ENCODE measurements around the gene IGBP1.

Gene IGBP1

GRCh38 chrX:70133303-70134115 is at the start of gene IGBP1:
Gene IGBP1, plus strand, starts transcription at chrX:70133447. Its CDS starts 501 bp downstream, at chrX:70133948.
- no peaks in the 10 kb centered on the region for H3K27me3 Mint-ChIP-seq (ENCODE audit: low read depth, poor library complexity)
- H3K9me3 Mint-ChIP-seq, result peaks cover 42% of the 10 kb centered on the region
- peaks cover 40% of the 10 kb centered on the region for H3K4me1 Mint-ChIP-seq
- H3K27ac Mint-ChIP-seq, result peak within 1 kb of the TSS; percentile 99
- H3K4me3 Mint-ChIP-seq, result peak within 1 kb of the TSS; percentile 99
- TF ChIP-seq, protein P1, sequence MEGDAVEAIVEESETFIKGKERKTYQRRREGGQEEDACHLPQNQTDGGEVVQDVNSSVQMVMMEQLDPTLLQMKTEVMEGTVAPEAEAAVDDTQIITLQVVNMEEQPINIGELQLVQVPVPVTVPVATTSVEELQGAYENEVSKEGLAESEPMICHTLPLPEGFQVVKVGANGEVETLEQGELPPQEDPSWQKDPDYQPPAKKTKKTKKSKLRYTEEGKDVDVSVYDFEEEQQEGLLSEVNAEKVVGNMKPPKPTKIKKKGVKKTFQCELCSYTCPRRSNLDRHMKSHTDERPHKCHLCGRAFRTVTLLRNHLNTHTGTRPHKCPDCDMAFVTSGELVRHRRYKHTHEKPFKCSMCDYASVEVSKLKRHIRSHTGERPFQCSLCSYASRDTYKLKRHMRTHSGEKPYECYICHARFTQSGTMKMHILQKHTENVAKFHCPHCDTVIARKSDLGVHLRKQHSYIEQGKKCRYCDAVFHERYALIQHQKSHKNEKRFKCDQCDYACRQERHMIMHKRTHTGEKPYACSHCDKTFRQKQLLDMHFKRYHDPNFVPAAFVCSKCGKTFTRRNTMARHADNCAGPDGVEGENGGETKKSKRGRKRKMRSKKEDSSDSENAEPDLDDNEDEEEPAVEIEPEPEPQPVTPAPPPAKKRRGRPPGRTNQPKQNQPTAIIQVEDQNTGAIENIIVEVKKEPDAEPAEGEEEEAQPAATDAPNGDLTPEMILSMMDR (IDR thresholded peaks at IDR 0.05), result peak; percentile 49
- peaks cover 16% of the 10 kb centered on the region for H3K36me3 Mint-ChIP-seq (ENCODE audit: low read depth)
- peak; percentile 80 for DNase-seq

DNA sequence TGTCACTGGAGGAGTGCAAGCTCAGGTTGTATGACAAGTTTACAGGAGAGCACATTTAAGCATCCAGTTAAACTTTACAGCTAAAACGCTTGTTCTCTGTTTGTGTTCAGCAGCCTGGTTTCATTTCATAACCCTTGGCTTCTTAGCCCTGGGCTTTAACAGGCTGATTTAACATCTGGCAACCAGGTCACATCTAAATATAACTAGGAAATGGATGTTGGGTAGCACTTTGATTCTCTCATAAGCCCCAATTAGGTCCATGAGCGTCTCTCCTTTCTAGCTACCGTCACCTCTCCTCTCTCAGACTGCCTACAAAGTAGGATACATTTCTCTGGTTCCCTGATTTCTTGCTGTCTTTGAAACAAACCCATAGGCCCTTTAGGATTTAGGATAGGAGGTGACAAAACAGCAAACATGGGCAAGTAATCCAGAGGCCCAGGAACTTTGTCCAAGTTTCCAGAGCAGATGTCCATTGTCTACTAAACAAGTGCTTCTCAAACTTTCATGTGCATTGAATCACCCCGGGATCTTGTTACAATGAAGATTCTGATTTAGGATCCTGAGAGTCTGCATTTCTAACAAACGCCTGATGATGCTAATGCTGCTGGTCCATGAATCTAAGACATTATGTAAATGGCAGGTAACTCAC is 48.5 kb upstream of the IGBP1 start:
- H3K36me3 Mint-ChIP-seq (ENCODE audit: low read depth), result no peaks in the 10 kb centered on the region
- H3K4me1 Mint-ChIP-seq, result no peaks in the 10 kb centered on the region
- peaks cover 2% of the 10 kb centered on the region for H3K27me3 Mint-ChIP-seq (ENCODE audit: low read depth, poor library complexity)
- H3K9me3 Mint-ChIP-seq, result peaks cover 25% of the 10 kb centered on the region
- no peak overlapping the region for H3K4me3 Mint-ChIP-seq
- TF ChIP-seq, protein P1 (IDR thresholded peaks at IDR 0.05), result no peak
- no peak overlapping the region for H3K27ac Mint-ChIP-seq
- DNase-seq, result no peak

- no peaks in the 10 kb centered on the region for H3K4me1 Mint-ChIP-seq
- H3K4me3 Mint-ChIP-seq, result no peak overlapping the region
- no peaks in the 10 kb centered on the region for H3K36me3 Mint-ChIP-seq (ENCODE audit: low read depth)
- TF ChIP-seq, protein P1 (IDR thresholded peaks at IDR 0.05), result no peak
- no peak overlapping the region for H3K27ac Mint-ChIP-seq
- no peak for DNase-seq
- H3K9me3 Mint-ChIP-seq, result peaks cover 31% of the 10 kb centered on the region
- H3K27me3 Mint-ChIP-seq (ENCODE audit: low read depth, poor library complexity), result peaks cover 2% of the 10 kb centered on the region
These were observed 45.2 kb upstream of the IGBP1 start for GRCh38 chrX:70087857-70088630.

DNA sequence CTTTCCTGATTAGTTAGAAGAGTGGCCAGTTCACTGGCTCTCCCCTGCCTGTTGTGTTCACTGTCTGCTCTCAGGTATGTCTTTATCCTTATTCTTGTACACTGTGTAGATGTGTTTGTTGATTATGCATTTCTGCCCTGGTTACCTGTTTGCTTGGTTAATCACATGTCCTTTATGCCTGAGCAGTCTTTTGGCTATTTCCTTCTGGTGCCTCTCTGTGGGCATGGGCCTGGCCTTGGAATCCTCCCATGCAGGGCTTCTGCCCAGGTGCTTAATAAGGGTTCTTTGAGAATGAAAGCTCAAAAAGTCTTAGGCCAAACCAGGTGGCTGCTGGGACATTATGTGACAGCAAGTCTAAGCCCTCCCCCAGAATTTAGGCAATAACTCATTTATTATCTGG is 44.5 kb upstream of the IGBP1 start:
- no peak for DNase-seq
- Mint-ChIP-seq H3K36me3 (ENCODE audit: low read depth) (no peaks in the 10 kb centered on the region), H3K9me3 (peaks cover 36% of the 10 kb centered on the region), H3K27me3 (ENCODE audit: low read depth, poor library complexity) (peaks cover 2% of the 10 kb centered on the region), H3K27ac (no peak overlapping the region), H3K4me1 (no peaks in the 10 kb centered on the region), H3K4me3 (no peak overlapping the region)
- TF ChIP-seq, protein P1 (IDR thresholded peaks at IDR 0.05), result no peak

GRCh38 chrX:70089604-70090297 is 43.5 kb upstream of the IGBP1 start:
- TF ChIP-seq, protein P1 (IDR thresholded peaks at IDR 0.05), result no peak
- no peaks in the 10 kb centered on the region for H3K4me1 Mint-ChIP-seq
- no peaks in the 10 kb centered on the region for H3K36me3 Mint-ChIP-seq (ENCODE audit: low read depth)
- DNase-seq, result no peak
- H3K27ac Mint-ChIP-seq, result no peak overlapping the region
- H3K9me3 Mint-ChIP-seq, result peaks cover 37% of the 10 kb centered on the region
- no peak overlapping the region for H3K4me3 Mint-ChIP-seq
- peaks cover 2% of the 10 kb centered on the region for H3K27me3 Mint-ChIP-seq (ENCODE audit: low read depth, poor library complexity)
